ENCODE results near the gene C14orf119.
"Not testable (repeated sequence)": the region's sequence is repeated elsewhere in the genome, so short reads cannot be mapped to it uniquely, and the experiment has no call there.

The C14orf119 gene

DNA sequence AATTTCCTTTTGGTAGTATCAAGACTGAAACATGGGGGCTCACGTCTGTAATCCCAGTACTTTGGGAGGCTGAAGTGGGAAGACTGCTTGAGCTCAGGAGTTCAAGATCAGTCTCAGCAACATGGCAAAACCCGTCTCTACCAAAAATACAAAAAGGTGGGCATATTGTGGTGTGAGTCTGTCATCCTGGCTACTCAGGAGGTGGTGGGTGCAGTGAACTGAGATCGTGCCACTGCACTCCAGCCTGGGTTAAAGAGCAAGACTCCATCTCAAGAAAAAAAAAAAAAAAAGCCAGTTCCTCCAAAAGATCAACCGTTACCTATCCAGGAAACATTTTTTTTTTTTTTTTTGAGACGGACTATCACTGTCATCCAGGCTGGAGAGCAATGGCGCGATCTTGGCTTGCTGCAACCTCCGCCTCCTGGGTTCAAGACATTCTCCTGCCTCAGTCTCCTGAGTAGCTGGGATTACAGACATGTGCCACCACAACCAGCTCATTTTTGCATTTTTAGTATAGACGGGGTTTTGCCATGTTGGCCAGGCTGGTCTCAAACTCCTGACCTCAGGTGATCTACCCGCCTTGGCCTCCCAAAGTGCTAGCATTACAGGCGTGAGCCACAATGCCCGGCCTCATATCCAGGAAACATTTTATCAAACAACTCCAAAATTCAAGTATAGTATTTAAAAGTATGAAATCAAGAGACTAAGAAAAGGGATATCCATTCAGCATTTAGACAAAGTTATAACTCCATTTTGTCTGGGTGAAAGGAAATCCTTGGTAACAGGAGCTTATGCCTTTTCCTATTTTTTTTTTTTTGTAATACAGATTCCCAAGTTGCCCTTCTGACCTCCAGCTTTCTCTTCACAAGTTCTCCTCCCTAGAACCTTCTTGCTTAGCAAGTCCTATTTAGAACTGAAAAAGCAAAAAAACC is 3.7 kb upstream of the C14orf119 start:
- no peak for DNase-seq

DNA sequence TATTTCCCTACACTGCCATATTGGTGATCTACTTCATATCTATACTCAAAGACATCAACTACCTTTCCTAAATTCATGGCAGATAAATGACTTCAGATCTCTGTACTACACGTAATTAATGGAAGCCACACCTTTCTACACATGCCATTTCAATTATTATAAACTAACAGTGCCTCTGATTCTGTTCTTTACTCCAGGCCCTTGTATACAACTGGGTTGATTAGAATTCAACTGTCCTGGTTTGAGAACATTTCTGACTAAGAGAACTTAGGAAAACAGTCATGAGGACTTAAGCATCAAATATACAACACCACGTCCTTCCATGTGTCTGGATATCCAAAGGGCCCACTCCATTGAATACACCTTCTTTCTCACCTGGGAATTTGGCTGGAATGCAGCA is 2.2 kb upstream of the C14orf119 start:
- DNase-seq: no peak

DNA sequence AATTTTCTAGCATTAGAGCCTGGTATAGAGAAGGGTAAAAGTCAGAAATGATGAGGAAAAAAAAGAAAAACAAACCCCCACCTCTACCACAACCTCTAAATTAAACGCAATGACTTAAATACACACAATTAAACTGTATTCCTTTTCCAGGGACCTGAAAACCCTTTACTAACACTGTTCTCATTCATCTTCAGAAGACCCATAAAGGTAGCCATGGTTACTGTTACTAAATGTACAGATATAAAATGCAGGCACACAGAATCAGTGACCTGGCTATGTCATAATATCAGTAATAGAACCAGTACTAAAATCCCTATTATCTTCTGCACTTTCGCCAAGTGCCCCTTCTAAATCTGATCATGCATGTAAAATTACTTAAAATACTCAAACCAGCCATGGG is 1.8 kb upstream of the C14orf119 start:
- DNase-seq: no peak

- DNase-seq: no peak
These were observed 1.2 kb upstream of the C14orf119 start for GRCh38 chr14:23093991-23094665.

DNA sequence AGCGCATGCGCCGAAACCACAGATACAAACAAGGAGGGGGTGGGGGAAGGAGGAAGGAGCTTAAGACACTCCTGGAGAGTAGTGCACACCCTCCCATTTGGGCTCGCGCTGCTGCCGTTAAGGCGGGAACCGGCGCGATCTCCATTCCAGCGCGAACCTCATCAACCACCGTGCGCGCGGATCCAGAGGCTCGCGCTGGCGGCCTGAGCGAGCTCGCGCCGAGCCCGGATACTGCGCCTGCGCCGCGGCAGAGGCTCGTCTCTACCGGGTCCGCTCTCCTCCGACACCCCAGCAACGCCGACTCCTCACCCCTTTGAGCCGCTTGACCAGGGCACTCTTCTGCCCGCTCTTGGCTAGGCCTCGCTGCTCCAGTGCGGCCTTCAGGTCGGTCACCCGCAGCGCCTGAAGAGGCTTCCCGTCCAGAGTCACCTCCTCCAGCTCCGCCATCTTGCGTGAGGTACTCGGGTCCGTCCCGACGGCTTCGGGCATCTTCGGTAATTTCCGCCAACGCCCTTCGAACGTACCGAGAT is 574 bp upstream of the C14orf119 start, which contains the start of gene ACIN1:
Gene ACIN1 (minus strand): TSS at position 471 of the 530 bp plus-strand sequence. CDS start 24 bp downstream, at position 447.
- DNase-seq: peak; percentile 66

- DNase-seq: no peak
These were observed 2.5 kb downstream of the C14orf119 start for GRCh38 chr14:23097786-23098185.

DNA sequence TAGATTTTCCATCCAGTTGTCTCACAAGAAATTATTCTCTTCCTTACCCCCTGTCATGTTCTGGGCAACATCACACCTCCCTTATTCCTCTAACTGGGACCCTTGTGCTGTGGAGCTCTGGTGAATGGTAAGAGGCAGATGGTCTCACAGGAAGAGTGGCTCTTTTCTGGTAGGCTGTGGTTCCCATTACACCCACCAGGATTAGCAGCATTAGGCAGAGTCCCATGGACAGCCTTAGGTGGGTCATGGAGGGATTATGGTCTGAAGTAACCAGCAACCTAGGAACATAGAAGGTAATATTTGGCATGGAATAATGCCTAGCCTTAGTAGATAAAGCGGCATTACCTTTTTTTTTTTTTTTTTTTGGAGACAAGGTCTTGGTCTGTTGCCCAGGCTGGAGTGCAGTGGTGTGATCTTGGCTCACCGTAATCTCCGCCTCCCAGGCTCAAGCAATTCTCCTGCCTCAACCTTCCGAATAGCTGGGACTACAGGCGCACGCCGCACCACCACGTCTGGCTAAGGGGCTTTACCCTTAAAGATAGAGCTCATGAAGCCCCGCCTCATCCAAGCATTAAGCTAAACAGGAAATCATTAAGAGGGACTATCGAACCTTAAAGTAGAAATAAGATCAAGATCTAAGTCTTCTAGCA is 4.0 kb downstream of the C14orf119 start:
- DNase-seq: no peak

GRCh38 chr14:23101213-23101970 is 6.1 kb downstream of the C14orf119 start:
- DNase-seq: no peak

DNA sequence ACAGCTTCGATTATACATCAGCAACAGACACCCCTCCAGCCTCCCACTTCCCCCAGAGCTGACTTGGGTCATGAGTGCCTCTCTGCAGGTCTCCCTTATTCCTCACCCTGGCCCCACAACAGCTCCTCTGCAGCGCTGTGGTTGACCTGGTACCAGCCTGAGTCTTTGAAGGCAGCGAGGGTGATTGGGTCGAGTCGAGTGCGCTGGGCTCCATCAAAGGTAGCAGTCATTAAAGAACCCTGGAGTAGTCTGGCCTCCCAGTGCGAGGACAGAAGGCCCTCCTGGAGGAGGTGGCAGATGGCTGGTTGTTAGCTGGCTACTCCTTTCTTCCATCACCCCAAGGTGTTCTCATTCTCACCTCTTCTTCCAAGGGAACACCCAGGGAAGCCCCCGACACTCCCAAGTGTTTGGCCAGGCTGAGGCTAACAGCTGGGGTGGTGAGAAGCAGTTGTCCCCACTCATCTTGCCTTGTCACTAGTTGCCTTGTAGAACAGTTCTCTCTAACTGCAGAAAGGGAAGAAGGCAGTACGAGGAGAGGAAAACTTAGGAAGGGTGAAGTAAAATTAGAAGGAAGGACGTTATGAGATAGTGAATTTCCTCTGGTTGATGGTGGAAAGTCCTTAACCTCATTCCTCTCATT is 6.8 kb downstream of the C14orf119 start:
- DNase-seq: no peak

- DNase-seq: no peak
These were observed 7.5 kb downstream of the C14orf119 start for GRCh38 chr14:23102801-23103200.

- DNase-seq: no peak
These were observed 8.3 kb downstream of the C14orf119 start for GRCh38 chr14:23103581-23103980.

- no peak for DNase-seq
These were observed 8.8 kb downstream of the C14orf119 start for GRCh38 chr14:23104070-23104590.

- DNase-seq: no peak
These were observed 9.5 kb downstream of the C14orf119 start, which contains the start of gene CIROP for GRCh38 chr14:23104591-23105347. TSS of gene CIROP (minus strand) at chr14:23104989. CDS start at chr14:23104920, 69 bp downstream.

DNA sequence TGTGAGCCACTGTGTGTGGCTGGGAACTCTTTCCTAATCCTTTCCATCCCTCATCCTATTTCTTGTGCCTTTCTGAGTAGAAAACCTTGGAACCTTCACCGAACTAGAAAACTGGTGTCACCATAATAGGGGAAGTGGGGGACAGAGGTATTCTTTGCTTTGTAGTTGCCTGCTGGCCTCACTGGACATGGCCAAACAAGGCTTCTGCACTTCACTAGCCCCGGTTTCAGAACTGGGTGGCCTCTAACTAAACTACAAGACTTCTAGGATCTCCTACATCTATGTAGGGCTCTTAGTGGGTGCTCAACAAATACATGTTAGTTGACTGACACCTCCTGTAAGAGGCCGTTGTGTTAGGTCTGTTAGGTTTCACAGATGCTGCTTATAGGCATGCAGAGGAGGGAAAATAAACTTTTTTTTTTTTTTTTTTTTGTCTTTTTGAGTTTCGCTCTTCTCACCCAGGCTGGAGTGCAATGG is 10.1 kb downstream of the C14orf119 start:
- no peak for DNase-seq

GRCh38 chr14:23106747-23107045 is 11.4 kb downstream of the C14orf119 start:
- no peak for DNase-seq

DNA sequence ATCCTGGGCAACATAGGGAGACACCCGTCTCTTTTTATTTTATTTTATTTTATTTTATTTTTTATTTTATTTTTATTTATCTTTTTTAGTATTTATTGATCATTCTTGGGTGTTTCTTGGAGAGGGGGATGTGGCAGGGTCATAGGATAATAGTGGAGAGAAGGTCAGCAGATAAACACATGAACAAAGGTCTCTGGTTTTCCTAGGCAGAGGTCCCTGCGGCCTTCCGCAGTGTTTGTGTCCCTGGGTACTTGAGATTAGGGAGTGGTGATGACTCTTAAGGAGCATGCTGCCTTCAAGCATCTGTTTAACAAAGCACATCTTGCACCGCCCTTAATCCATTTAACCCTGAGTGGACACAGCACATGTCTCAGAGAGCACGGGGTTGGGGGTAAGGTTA is 12.3 kb downstream of the C14orf119 start:
- not testable (repeated sequence) for DNase-seq

DNA sequence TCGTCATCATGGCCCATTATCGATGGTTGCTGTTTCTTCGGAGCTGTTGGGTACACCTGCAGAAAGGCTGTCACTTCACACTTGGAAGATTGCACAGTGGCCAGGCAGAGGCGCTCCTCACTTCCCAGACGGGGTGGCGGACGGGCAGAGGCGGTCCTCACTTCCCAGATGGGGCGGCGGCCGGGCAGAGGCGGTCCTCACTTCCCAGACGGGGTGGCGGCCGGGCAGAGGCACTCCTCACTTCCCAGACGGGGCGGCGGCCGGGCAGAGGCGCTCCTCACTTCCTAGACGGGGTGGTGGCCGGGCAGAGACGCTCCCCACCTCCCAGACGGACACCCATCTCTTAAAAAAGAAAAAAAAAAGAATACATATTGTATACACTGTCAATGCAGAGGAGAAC is 12.9 kb downstream of the C14orf119 start:
- DNase-seq: not testable (repeated sequence)

DNA sequence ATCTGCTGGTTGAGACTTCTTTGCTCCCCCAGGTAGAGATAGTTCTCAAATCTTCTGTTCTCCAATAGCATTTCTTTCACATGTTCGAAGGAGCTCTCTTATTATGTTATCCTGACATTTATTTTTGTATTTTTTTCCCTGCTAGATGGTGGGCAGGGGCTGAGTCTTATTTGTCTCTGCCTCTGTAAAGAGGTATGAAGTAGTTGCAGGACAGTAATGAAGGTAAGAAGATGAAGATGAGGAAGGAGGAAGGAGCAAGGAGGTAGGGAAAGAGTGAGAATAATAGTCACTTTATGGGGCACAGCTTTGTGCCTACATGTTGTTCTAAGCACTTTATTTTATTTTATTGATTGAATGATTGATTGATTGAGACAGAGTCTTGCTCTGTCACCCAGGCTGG is 14.5 kb downstream of the C14orf119 start:
- DNase-seq: no peak

DNA sequence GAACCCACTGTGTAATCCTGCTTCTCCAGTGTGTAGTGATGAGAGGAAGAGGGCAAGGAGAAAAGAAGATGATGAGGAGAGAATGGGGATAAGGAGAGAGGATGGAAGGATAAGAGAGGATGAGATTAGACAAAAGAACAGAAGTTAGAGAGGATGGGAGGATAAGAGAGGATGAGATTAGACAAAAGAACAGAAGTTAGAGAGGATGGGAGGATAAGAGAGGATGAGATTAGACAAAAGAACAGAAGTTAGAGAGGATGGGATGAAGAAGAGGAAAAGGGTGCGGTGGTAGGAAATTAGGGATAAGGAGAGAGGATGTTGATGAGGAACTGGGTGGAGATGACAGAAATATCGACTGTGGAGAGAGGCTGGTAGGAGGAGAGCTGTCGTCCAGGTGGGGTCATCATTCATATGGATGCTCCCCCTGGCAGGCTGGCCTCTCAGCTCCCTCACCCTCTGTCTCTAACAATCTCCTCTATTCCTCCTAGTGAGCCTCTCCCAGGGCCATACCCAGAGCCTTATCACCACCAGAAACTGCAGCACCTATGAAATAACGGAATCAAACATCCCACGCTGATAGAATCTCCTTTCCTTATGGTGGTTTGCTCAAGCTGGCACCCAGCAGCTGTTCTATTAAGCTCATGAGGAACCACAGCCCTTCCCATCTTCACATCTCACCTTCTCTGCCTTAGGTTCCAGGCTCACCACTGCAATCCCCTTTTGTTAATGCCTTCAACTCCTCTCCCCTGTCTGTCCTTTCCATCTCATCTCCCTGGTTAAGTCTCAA is 15.5 kb downstream of the C14orf119 start:
- DNase-seq: no peak

Measured in activated CD4-positive, alpha-beta T cell treated with anti-CD3 and anti-CD28 coated beads, Interleukin-2, amount 50 U/mL, for 1 hour (primary cell).